ENCODE data around the gene DCBLD2.

DNA sequence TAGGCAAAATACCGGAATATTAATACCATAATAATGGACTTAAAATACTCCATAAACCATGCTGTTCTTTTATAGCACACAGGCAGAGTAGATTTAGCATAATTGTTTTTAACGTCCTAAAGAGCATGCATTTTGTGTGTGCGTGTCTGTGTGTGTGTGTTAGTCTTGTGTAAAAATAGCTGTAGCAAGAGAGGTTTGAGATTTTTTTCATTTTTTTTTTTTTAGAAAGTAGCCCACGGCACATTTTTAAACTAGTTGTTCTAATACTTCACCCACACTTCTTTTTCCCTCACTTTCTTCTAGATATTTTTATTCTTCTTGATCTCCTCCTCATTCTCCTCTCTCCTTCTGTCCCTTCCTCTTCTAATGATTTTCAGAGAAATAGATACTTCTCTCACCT lies 145.9 kb downstream of the DCBLD2 start:
- no peak for TF ChIP-seq POLR2A (IDR thresholded peaks at IDR 0.05)
- TF ChIP-seq CTCF (IDR thresholded peaks at IDR 0.05) = no peak
